ENCODE results near the gene UBAC1.

UBAC1 gene

DNA sequence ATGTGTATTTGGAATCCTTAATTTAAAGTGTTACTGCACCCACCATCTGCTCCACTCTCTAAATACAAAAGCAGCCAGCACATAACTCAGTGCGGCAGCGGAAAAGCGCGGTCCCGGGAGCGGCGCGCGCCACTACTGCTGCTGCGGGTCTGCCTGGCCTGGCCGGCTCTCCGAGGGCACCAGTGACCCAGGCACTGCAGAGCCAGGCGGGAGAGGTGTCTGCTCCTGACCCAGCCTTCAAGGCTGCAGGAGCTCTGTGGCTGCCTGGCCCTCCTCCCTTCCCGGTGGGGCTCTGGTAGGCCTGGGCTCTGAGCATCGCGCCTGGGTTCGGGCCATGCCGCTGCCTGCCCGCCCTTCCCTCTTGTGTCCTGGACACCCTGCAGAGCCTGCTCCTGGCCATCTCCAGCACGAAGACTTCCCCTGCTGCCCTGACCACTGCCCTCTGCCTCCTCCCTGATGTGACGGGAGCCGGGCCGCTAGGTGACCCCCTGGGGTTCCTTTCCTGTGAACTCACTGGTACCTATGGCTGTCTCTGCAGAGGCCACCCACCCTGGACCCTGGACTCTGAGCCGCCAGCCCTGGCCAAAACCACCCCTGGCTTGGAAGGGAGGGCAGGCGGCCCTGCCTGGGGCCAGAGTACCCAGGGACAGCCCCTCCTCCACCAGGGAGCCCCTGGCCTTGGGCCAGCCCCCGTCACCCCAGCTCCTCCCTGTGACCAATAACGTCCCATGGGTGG, 32.8 kb upstream of the UBAC1 start:
- no peak for FAIRE-seq

DNA sequence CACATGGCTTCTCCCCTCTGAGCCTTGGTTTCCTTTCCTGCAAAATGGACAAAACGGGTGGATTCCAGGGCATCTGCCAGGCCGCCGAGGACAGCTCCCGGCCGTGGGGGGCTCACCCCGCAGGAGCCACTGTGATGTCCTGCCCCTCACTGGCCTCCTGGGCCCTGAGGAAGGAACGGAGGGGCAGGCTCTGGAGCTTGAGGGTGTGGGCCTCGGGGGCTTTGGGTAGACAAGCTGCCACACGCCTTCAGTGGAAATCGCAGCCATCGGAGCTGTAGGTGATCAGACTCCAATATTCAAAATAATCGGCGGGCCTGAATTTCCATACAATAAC, 32.2 kb upstream of the UBAC1 start:
- no peak for FAIRE-seq

DNA sequence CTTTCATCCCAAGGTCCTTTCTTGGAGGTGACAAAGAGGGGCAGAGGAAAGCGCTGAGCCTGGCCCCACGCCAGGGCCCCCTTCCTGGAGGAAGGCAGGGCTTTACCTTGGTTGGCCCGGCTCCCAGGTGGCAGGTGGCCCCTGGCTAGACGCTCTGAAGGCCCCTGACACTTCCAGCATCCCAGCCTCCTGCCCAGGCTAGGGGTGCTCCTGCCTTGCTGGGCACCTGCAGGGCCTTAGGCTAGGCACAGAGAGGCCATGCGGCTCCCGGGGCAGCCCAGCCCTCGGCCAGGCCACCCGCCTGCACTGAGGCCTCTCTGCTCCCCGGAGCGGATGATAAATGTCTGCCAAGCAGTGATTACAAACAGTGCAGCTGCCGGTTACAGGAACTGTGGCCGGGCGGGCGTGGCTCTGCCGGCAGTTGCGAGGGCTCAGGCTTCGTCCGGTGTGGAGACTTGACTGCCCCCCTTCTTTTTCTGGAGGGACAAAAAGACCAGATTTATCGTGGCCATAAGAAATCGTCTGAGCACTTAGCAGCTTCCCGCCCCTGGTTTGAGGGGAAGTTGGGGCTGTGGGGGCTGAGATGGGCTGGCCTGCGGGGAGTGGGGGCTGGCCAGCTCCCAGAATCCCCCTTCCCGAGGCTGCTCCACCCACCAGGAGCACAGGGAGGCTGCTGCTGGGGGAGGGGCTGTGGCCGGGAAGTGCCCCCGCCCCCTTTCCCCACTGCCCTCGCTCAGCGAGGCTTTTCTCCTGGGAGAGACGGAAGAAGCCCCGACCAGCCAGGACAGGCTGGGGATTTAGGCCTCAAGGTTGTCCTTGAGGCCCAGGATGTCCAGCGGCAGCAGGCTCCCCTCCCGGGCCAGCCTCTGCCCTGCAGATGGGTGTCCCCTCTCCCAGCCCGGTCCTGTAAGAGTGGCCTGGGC, 31.6 kb upstream of the UBAC1 start:
- no peak for FAIRE-seq

DNA sequence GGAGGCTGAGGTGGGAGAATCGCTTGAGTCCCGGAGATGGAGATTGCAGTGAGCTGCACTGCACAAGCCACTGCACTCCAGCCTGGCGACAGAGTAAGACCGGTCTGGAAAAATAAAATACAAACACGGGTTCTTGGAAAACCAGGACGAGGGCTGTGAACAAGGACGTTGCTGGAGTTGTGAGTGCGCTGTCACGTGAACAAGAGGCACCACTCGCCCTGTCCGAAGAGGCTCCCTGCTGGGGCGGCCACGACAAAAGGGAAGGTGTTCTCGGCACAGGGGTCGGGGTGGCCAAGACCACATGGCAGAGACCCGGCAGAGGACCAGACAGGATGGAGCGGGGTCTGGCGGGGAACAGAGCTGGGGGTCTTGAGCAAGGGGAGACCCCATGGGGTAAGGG, 30.6 kb upstream of the UBAC1 start:
- FAIRE-seq, result no peak

DNA sequence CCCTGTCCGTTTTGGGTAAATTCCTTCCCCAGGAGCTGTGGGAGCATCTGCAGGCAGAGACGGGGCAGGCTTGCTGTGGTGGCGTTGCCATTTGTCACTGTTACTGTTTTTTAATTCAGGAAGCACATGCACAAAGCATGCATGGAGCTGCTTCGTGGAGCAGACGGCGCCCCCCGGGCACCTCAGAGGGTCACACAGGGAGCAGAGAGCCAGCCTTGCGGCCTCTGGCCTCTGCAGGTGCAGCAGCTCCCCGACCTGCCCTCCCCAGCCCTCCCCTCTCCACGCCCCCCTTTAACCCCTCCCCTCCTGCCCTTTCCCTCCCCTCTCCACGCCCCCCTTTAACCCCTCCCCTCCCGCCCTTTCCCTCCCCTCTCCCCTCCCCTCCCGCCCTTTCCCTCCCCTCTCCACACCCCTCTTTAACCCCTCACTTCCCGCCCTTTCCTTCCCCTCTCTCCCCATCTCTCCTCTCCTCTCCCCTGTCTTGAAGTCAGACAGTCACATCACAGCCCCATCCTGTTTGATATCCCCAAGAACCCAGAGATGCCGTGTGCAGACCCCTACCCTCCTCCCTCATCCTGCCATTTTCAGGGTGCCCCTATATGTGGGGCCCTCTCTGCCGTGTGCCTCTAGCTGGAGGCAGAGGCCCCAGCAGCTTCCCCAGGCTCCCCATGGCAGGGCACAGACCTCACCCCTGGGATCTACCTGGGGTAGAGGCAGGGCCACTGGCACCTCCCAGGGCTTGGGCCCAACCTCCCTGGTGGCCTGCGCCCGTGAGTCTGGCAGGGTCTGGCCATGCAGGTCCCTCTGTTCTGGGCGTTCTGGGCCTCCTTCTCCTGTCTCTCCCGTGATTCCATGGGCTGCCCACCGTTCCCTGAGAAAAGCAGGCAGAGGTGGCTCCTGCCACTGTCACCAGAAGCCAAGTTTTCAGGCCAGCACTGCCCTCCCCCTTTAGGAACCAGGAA, 29.6 kb upstream of the UBAC1 start:
- no peak for FAIRE-seq

DNA sequence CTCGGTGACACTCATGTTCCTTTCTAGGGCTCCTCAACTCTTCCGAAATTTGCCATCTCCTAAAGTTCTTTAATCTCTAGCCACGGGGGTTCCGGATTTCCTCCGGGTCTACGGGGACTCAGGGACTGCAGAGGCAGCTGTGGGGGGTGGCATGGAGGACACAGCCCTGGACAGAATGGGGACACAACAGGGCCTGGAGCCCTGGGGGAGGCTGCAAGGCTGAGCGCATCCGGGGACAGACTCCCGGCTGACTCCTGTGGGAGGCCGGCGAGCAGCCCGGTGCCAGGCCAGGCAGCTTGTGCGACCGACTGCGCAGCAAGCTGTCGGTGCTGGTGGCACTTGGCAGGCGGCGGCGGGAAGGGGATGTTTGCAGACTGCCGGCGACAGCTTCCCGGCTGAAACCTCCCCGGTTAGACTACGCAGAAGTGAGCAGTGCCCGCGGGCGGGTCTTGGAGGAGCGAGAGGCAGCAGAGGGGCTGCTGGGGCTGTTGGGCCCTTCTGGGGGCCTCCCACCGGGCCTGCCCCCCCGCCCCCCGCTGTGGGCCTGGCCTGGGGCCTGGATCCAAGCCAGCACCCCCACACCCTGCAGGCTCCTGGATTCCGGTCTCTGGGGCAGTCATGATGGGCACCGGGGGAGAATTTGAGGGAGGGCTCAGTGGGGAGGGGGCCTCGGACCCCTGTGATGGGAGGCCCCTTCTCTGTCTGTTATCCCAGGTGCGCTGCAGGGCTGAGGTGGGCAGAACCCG, 28.7 kb upstream of the UBAC1 start:
- FAIRE-seq, result no peak

DNA sequence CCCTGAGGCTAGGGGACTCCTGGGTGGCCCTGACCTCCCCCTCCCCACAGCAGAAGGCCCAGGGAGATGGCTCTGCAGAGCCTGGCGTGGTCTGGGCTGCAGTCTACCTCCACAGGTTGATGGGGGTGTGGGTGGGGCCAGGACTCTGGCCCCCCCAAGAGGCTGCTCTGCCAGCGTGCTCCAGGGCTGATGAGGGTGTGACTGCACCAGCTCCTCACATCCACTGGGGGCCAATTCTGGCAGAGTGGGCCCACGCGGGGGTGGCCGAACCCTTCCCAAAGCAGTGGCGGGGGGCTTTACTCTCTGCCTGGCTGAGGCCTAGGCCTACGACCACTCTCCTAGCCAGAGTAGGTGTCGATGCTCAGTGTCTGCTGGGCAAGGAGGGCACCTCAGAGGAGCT, 28.0 kb upstream of the UBAC1 start:
- FAIRE-seq, result no peak

DNA sequence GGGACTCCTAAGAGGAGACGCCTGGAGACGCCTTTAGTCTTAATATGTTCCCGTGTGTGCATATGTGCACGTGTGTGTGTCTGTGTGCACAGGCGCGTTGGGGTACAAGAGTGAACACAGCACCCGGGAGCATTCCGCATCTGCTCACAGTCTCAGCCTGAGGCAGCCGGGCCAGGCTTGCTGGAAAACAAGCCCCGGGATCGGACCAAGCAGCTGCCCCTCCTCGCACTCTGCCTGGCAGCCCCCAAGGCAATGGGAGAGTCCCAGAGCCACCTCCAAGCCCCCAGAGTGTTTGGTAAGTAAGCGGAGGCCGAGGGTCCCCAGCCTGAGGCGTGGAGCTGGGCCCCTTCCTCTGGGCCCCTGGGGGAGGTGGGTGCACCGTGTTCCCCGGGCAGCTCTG, 27.3 kb upstream of the UBAC1 start:
- no peak for FAIRE-seq

DNA sequence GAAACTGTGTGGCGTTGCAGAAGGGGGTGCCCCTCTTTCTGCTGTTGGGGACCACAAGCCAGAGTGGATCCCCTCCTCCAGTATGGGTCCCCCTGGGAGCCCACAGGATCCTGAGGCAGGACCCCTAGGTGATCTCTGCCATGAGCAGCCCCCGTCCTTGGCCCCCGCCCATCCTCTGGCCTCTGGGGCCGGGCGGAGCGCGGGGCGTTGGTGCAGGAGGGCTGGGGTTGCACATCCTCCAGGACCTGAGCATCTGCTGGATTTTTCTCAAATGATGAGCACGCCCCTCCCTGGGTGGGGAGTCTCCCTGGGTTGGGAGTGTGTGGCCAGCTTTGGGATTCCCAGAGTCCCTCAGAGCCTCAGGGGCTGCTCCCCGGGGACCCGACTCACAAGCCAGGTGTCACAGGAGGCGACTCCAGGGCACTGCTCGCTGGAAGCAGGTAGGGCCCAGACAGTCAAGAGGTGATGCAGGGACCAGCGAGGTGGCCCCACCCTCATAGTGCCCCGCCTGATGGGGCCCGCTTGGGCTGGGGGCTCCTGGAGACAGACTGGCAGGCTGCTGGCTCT, 26.7 kb upstream of the UBAC1 start:
- FAIRE-seq, result no peak

DNA sequence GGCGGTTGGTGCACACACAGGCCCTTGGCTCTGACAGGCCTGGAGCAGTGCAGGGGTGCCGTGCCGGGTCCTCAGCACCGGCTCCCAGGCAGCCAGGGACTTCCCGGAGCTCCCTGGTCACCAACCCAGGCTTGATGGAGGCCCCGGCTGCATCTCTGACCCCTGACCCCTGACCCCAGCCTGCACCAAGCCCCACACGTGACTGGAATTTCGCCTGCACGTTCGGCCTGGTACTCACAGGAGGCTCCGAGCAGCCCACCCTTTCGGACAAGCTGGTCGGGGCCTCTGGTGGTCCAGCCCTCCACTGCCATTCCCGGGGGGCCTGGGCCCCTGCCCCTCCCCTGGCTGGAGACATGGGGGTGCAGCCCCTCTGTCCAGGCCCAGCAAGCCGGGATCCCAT, 25.4 kb upstream of the UBAC1 start:
- FAIRE-seq, result no peak

DNA sequence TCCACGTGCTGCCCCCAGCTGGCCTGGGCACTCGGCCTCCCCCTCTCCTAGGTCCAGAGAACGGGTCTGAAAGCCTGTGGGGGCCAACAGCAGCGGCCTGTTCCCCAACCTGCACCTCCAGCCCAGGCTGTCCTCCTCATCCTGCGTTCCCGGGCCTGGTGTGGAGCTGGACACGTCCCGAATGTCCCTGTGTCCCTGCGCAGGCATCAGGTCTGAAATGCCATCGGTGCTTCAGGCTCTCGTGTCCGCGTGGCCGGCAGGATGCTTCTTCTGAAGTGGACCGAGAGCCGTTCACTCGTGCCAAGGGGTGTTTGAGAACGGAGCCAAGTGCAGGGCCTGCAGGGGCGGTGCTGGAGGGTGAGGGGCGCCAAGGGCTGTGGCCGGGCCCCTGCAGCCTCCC, 24.7 kb upstream of the UBAC1 start:
- no peak for FAIRE-seq

DNA sequence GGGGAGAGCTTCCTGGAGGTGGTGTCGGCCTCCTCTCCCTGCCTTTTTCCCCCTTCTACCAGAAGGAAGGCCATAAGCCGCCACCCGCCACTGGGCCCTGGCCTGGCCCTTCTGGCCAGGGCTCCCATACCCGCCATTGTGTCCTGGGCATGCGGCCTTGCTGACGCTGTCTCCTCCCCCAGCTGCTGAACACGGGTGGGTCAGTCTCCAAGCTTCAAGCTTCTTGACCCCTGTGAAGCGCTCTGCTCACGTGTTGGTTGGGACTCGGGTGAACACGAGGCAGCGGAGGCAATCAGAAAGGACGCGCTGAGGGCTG, 24.2 kb upstream of the UBAC1 start:
- no peak for FAIRE-seq

DNA sequence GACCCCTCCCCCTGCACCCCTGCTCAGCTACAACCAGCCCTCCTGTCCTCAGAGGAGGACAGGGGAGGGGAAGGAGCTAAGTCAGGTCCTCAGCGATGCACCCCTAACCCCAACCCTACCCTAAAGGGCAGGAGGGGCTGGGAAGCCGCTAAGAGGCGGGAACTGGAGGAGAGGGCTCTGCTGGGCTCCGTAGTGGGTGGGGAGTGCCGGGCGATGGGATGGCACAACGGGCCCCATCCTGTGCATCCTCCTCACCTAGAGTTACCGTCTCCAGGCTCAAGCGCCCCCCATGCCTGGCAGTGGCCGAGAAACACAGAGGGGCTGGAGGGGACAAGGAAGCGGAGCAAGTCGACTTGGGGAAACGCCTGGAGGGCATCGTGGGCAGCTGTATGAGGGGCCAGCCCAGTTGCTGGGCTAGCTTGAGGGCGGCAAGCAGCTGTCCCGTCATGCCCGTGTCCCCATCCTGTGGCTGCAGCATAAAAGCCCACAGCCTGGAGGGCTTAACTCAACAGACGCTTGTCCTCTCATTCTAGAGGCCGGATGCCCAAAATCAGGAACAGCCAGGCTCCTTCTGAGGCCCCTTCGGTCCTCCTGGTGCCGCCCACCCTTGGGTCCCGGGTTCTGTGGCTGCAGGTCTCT, 23.0 kb upstream of the UBAC1 start:
- FAIRE-seq, result no peak

DNA sequence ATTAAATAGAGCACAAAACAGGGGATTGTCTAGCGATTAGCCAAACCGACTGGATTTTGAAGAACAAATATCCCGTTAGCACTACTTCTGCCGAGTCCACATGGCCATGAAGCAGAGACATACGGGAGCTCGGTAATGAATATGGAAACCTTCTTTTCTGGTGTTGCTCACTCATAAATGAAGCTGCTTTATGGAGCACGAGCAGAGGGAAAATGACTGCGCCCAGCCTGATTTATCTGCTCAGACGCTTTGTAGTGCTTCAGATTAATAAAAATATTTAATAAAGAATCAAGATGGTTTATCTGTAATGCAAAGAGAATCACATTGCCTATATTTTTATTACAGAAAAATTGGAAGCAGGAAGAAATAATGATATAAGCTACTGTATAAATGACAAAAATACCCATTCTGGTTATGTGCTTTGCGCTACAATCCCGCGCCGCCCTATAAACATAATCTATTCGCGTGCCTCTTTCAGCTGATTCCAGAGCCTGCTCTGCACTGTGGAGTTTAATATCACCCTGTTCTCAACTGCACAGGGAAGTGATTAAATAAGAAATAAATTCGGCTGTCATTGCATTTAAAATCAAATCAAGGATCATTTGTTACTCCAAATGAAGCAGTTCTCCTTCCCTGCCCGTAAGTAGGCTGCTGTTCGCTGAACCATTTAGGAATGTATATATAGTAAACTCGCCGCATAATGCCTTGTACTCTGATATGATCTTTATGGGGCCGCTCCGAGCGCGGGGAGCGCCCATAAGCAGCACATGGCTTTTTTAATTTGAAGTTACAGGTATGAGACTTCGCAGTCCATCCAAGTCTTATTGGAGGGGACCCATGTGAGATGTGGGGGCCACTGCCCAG, 22.3 kb upstream of the UBAC1 start:
- no peak for FAIRE-seq

DNA sequence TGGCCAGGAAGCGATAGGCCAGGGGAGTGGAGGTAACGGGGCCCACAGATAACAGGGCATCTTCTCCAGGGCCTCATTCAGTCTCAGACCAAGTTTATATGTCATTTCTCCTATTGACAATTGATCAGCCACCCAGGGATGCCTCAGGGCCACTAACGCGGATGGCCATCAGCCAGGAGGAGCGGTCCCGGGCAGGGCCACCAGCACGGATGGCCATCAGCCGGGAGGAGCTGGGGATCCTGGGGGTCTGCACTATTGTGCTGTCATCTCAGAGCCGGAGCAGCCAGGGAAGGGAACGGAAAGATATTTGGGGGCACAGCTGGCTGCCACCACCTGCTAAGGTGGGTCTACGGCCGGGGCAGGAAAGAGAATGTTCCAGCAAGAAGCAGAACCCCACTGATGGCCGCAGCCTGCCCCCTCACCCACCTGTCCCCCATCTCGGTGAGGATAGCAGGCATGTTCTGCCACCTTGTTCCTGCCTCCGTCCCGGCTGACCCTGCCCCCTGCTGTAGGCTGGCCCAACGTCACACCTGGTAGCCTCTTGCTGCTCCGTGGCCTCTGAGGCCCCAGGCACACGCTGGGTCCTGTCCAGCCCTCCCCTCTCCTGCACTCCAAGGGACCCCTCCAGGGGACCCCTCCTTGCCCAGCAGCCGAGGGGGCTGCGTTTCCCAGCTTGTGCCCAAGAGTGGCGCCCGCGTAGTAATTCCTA, 21.5 kb upstream of the UBAC1 start:
- FAIRE-seq, result no peak

DNA sequence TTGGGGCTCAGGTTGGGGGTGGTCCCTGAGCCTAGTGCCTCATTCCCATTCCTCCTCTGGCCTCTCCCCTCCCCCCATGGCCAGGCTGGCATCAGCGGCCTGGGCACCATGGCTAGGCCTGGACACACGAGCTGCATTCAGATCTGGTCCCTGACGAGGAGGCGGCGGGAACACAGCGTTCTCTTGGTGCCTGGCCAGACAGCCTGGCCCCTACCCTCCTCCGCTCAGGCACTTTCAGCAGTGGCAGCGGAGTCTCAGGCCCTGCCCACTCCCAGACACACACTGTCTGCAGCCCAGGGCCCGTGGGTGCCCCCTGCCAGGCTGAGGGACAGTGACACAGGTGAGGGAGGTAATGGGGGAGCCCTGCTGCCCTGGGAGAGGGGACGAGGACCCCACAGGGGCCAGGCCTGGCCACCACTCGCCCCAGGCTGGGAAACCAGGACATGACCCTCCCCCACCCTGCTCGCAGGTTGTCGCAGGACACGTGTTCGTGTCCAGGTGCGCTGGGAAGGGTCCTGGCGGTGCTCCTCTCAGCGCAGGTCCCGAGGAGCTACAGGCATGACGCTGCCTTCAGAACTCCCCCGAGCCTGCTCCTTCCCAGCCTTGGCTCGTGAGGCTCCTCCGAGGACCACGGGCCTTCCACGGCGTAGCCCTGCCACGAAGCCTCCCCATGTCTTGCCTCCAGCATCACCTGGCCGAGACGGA, 19.9 kb upstream of the UBAC1 start:
- no peak for FAIRE-seq

DNA sequence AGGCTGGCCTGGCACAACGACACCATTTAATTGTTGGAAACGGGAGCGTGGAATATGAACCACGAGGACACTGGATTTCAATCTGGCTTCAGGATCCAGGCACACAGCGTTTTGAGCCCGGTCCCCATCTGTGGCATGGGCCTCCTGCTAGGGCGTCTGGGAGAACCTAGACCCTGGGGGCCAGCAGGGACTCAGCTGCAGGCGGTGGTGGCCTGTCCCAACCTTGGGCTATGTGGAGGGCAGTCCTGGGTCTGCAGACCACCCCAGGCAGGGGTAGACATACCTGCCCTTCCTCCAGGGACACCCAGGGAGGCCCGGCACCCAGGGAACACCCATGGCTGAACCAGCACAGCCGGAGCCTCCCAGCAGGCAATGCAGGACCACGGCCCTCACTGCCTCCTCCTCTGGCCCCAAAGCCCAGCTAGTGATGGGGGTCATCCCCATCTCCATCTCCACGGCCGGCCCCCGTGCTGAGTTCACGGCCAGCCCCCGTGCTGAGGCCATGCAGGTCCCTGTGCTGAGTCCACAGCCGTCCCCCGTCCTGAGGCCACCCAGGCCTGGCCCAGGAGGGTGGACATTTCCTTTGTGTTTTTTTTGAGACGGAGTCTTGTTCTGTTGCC, 18.5 kb upstream of the UBAC1 start:
- FAIRE-seq, result no peak

DNA sequence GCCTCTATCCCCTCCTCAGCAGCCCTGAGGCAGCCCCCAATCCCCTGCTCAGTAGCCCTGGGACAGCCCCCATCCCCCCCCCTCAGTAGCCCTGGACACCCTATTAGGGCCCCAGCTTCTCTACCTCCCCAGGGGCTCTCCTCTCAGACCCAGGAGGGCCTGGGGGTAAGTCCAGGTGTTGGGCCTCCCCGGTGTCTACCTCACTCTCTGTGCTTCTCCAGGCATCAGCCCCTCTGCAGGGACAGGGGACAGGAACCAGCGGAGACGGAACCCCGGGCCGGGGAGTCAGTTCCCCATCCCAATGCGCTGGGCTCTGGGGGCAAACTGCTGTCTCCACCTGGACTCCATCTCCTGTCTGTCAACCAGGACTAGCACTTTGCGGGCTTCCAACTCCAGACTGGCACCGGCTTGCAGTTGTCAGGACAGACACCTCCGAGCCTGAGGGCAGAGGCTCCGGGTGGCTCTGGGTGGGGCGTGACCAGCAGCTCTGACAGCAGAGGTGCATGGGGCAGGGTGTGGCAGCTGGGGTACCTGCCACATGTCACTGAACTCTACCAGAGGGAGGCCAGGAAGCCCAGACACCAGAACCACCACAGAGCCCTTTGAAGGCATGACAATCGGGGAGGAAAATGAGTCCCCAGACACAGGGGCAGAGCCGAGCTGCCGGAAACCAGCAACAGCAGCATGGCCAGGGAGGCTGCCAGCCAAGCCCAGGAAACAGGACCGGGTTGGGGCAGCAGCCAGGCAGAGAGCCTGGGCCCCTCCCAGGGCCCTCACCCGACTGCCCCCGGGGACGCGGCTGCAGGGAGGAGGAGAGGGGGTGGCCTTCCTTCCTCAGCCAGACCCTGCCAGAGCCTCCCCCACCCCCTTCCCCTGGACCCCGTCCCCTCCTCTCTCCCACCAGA, 17.7 kb upstream of the UBAC1 start:
- no peak for FAIRE-seq

Measured in TTC549 (cell line).